ENCODE measurements around the gene POLR2B. TPM values are rescaled to one million over a fixed set of nuclear protein-coding genes. Genes with fewer than 3 reads are reported as not detected.

POLR2B gene
- total RNA-seq, 1 donor from 2014 or later, result 135 TPM

GRCh38 chr4:57013543-57014120 is 34.9 kb downstream of the POLR2B start:
- Histone ChIP-seq H3K9ac (ENCODE audit: low read length) (no peak overlapping the region), H2AFZ (ENCODE audit: low read depth, low read length) (no peak overlapping the region), H3K4me1 (ENCODE audit: insufficient read depth, low read length) (no peaks in the 10 kb centered on the region), H3K36me3 (ENCODE audit: insufficient read depth, low read length) (peaks cover 53% of the 10 kb centered on the region), H3K27me3 (ENCODE audit: insufficient read depth, low read length) (no peaks in the 10 kb centered on the region), H3K4me2 (ENCODE audit: low read length) (no peak overlapping the region), H4K20me1 (ENCODE audit: insufficient read depth, low read length) (peaks cover 22% of the 10 kb centered on the region), H3K4me3 (ENCODE audit: insufficient read depth, low read depth, low read length) (no peak overlapping the region), H3K9me3 (ENCODE audit: insufficient read depth, low read depth, low read length) (no peaks in the 10 kb centered on the region), H3K27ac (ENCODE audit: low read depth, low read length) (no peak overlapping the region), H3K79me2 (ENCODE audit: insufficient read depth, low read length) (peaks cover 10% of the 10 kb centered on the region)
- Mint-ChIP-seq H3K27ac (ENCODE audit: unreplicated experiment) (no peak overlapping the region), H3K9me3 (ENCODE audit: unreplicated experiment) (no peaks in the 10 kb centered on the region), H3K36me3 (ENCODE audit: low read depth, unreplicated experiment) (peaks cover 16% of the 10 kb centered on the region), H3K4me3 (ENCODE audit: unreplicated experiment) (no peak overlapping the region), H3K27me3 (ENCODE audit: low read depth, unreplicated experiment) (no peaks in the 10 kb centered on the region), H3K4me1 (ENCODE audit: low read depth, unreplicated experiment) (peaks cover under 1% of the 10 kb centered on the region)
- FAIRE-seq (no peak), DNase-seq (ENCODE audit: low read depth) (no peak)
- TF ChIP-seq EZH2 (IDR thresholded peaks at IDR 0.05; ENCODE audit: insufficient read depth, low read length), result no peak
- TF ChIP-seq CTCF (IDR thresholded peaks at IDR 0.05; ENCODE audit: insufficient read depth, low read depth, low read length), result no peak

- Mint-ChIP-seq H3K4me1 (ENCODE audit: low read depth, unreplicated experiment) (peaks cover 23% of the 10 kb centered on the region), H3K36me3 (ENCODE audit: low read depth, unreplicated experiment) (peaks cover 6% of the 10 kb centered on the region), H3K4me3 (ENCODE audit: unreplicated experiment) (no peak overlapping the region), H3K27me3 (ENCODE audit: low read depth, unreplicated experiment) (no peaks in the 10 kb centered on the region), H3K9me3 (ENCODE audit: unreplicated experiment) (no peaks in the 10 kb centered on the region), H3K27ac (ENCODE audit: unreplicated experiment) (no peak overlapping the region)
- Histone ChIP-seq H3K27ac (ENCODE audit: low read depth, low read length) (peak overlapping the region; percentile 17), H3K4me2 (ENCODE audit: low read length) (no peak overlapping the region), H3K27me3 (ENCODE audit: insufficient read depth, low read length) (no peaks in the 10 kb centered on the region), H3K4me1 (ENCODE audit: insufficient read depth, low read length) (peaks cover 19% of the 10 kb centered on the region), H3K79me2 (ENCODE audit: insufficient read depth, low read length) (no peaks in the 10 kb centered on the region), H4K20me1 (ENCODE audit: insufficient read depth, low read length) (peaks cover 19% of the 10 kb centered on the region), H2AFZ (ENCODE audit: low read depth, low read length) (no peak overlapping the region), H3K9me3 (ENCODE audit: insufficient read depth, low read depth, low read length) (no peaks in the 10 kb centered on the region), H3K4me3 (ENCODE audit: insufficient read depth, low read depth, low read length) (no peak overlapping the region), H3K36me3 (ENCODE audit: insufficient read depth, low read length) (peaks cover 58% of the 10 kb centered on the region), H3K9ac (ENCODE audit: low read length) (no peak overlapping the region)
- no peak for FAIRE-seq
- TF ChIP-seq CTCF (IDR thresholded peaks at IDR 0.05; ENCODE audit: insufficient read depth, low read depth, low read length) (peak; percentile 12), EZH2 (IDR thresholded peaks at IDR 0.05; ENCODE audit: insufficient read depth, low read length) (no peak)
- DNase-seq (ENCODE audit: low read depth), result no peak
Observed at GRCh38 chr4:57018980-57019379, 40.3 kb downstream of the POLR2B start.

GRCh38 chr4:57020467-57021101 is 41.9 kb downstream of the POLR2B start:
- no peak for TF ChIP-seq CTCF (IDR thresholded peaks at IDR 0.05; ENCODE audit: insufficient read depth, low read depth, low read length)
- TF ChIP-seq EZH2 (IDR thresholded peaks at IDR 0.05; ENCODE audit: insufficient read depth, low read length), result no peak
- DNase-seq (ENCODE audit: low read depth) (peak; percentile 86), FAIRE-seq (peak; percentile 95)
- peaks cover 19% of the 10 kb centered on the region for H4K20me1 ChIP-seq (ENCODE audit: insufficient read depth, low read length)
- peak overlapping the region; percentile 24 for H3K9ac ChIP-seq (ENCODE audit: low read length)
- no peak overlapping the region for H3K4me3 ChIP-seq (ENCODE audit: insufficient read depth, low read depth, low read length)
- no peak overlapping the region for H3K4me3 Mint-ChIP-seq (ENCODE audit: unreplicated experiment)
- peak overlapping the region; percentile 38 for H3K4me2 ChIP-seq (ENCODE audit: low read length)
- H3K36me3 ChIP-seq (ENCODE audit: insufficient read depth, low read length), result peaks cover 64% of the 10 kb centered on the region
- H3K9me3 Mint-ChIP-seq (ENCODE audit: unreplicated experiment), result no peaks in the 10 kb centered on the region
- H3K4me1 ChIP-seq (ENCODE audit: insufficient read depth, low read length), result peaks cover 19% of the 10 kb centered on the region
- H3K79me2 ChIP-seq (ENCODE audit: insufficient read depth, low read length), result no peaks in the 10 kb centered on the region
- H2AFZ ChIP-seq (ENCODE audit: low read depth, low read length), result no peak overlapping the region
- H3K27ac ChIP-seq (ENCODE audit: low read depth, low read length), result peak overlapping the region; percentile 60
- no peaks in the 10 kb centered on the region for H3K9me3 ChIP-seq (ENCODE audit: insufficient read depth, low read depth, low read length)
- H3K4me1 Mint-ChIP-seq (ENCODE audit: low read depth, unreplicated experiment), result peaks cover 23% of the 10 kb centered on the region
- no peaks in the 10 kb centered on the region for H3K27me3 ChIP-seq (ENCODE audit: insufficient read depth, low read length)
- H3K27me3 Mint-ChIP-seq (ENCODE audit: low read depth, unreplicated experiment), result no peaks in the 10 kb centered on the region
- peak overlapping the region; percentile 67 for H3K27ac Mint-ChIP-seq (ENCODE audit: unreplicated experiment)
- peaks cover 5% of the 10 kb centered on the region for H3K36me3 Mint-ChIP-seq (ENCODE audit: low read depth, unreplicated experiment)
